ENCODE measurements around the gene ANP32A. TPM values are rescaled to one million over a fixed set of nuclear protein-coding genes. Genes with fewer than 3 reads are reported as not detected.

The ANP32A gene
- total RNA-seq, 2 experiments from 2014 or later = 55.1 to 57.3 TPM

GRCh38 chr15:68749365-68749764 lies 71.3 kb downstream of the ANP32A start:
- Histone ChIP-seq H3K4me3 (ENCODE audit: low read length) (no peak overlapping the region), H3K27ac (ENCODE audit: low read depth in 1 of 2, low read length in 2 of 2) (no peak overlapping the region), H3K27me3 (ENCODE audit: control insufficient read depth in 1 of 2, insufficient read depth in 2 of 2, low read length in 2 of 2) (no peaks in the 10 kb centered on the region), H3K9me3 (ENCODE audit: control insufficient read depth in 1 of 2, insufficient read depth in 1 of 2, low read length in 2 of 2) (peaks cover 0 to 4% of the 10 kb centered on the region in 2 experiments), H3K4me1 (ENCODE audit: insufficient read depth, low read length) (no peaks in the 10 kb centered on the region), H3K36me3 (ENCODE audit: insufficient read depth, low read length) (no peaks in the 10 kb centered on the region)
- no peak for DNase-seq
- H3K4me1 Mint-ChIP-seq (ENCODE audit: low read depth) = no peaks in the 10 kb centered on the region
- no peaks in the 10 kb centered on the region for H3K27me3 Mint-ChIP-seq
- H3K9me3 Mint-ChIP-seq = peaks cover 3% of the 10 kb centered on the region
- CTCF ChIA-PET = no interaction called here
- TF ChIP-seq, protein P1, sequence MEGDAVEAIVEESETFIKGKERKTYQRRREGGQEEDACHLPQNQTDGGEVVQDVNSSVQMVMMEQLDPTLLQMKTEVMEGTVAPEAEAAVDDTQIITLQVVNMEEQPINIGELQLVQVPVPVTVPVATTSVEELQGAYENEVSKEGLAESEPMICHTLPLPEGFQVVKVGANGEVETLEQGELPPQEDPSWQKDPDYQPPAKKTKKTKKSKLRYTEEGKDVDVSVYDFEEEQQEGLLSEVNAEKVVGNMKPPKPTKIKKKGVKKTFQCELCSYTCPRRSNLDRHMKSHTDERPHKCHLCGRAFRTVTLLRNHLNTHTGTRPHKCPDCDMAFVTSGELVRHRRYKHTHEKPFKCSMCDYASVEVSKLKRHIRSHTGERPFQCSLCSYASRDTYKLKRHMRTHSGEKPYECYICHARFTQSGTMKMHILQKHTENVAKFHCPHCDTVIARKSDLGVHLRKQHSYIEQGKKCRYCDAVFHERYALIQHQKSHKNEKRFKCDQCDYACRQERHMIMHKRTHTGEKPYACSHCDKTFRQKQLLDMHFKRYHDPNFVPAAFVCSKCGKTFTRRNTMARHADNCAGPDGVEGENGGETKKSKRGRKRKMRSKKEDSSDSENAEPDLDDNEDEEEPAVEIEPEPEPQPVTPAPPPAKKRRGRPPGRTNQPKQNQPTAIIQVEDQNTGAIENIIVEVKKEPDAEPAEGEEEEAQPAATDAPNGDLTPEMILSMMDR (IDR thresholded peaks at IDR 0.05) = no peak
- no peak for ATAC-seq (ENCODE audit: poor library complexity)
- no peak overlapping the region for H3K27ac Mint-ChIP-seq
- intact Hi-C loops (cut with DNase I, micrococcal nuclease) = no loop called here
- POLR2A ChIA-PET = no interaction called here
- no peak overlapping the region for H3K4me3 Mint-ChIP-seq
- no peaks in the 10 kb centered on the region for H3K36me3 Mint-ChIP-seq (ENCODE audit: low read depth)

GRCh38 chr15:68743256-68743655 lies 77.4 kb downstream of the ANP32A start:
- Mint-ChIP-seq H3K27me3 (peaks cover 9% of the 10 kb centered on the region), H3K4me1 (ENCODE audit: low read depth) (no peaks in the 10 kb centered on the region), H3K4me3 (no peak overlapping the region), H3K9me3 (no peaks in the 10 kb centered on the region), H3K27ac (no peak overlapping the region), H3K36me3 (ENCODE audit: low read depth) (no peaks in the 10 kb centered on the region)
- ChIA-PET CTCF (no interaction called here), POLR2A (no interaction called here)
- H3K4me1 ChIP-seq (ENCODE audit: insufficient read depth, low read length) = no peaks in the 10 kb centered on the region
- DNase-seq (no peak), ATAC-seq (ENCODE audit: poor library complexity) (no peak)
- H3K27me3 ChIP-seq (ENCODE audit: control insufficient read depth in 1 of 2, insufficient read depth in 2 of 2, low read length in 2 of 2) = no peaks in the 10 kb centered on the region
- no peak overlapping the region for H3K27ac ChIP-seq (ENCODE audit: low read depth in 1 of 2, low read length in 2 of 2)
- TF ChIP-seq, protein P1 (IDR thresholded peaks at IDR 0.05) = no peak
- H3K9me3 ChIP-seq (ENCODE audit: control insufficient read depth in 1 of 2, insufficient read depth in 1 of 2, low read length in 2 of 2) = no peaks in the 10 kb centered on the region
- intact Hi-C loops (cut with DNase I, micrococcal nuclease) = no loop called here
- no peak overlapping the region for H3K4me3 ChIP-seq (ENCODE audit: low read length)
- no peaks in the 10 kb centered on the region for H3K36me3 ChIP-seq (ENCODE audit: insufficient read depth, low read length)

DNA sequence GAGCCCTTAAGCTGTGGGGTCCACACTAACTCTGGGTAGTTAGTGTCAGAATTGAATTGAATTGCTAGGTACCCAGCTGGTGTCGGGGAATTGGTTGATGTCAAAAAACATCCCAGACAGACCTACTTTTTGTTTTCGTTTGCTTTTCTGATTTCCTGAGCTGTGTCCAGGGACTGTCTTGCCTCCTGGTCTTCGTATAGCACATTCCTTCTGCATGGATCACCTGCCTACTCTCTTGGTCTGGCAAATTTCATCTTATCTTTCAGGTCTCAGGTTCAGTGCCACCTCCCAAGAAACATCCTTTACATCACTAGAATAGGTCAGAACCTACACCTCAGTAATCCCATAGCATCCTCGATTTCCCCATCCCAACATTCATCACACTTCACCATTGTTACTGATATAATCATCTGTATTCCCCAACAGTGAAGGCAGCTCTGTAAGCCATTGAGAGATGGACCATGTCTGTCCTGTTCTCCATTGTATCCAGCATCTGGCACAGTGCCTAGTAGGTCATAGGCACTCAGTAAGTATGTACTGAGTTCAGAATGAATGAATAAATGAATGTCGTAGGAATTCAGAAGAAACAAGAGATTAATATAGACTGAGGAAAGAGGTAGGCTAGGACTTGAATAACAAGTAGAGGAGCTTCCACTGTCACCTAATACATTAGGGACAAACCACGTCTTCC lies 81.2 kb downstream of the ANP32A start:
- Mint-ChIP-seq H3K9me3 (no peaks in the 10 kb centered on the region), H3K4me3 (no peak overlapping the region), H3K4me1 (ENCODE audit: low read depth) (no peaks in the 10 kb centered on the region), H3K36me3 (ENCODE audit: low read depth) (no peaks in the 10 kb centered on the region), H3K27ac (no peak overlapping the region), H3K27me3 (peaks cover 9% of the 10 kb centered on the region)
- Histone ChIP-seq H3K27ac (ENCODE audit: low read depth in 1 of 2, low read length in 2 of 2) (no peak overlapping the region), H3K4me3 (ENCODE audit: low read length) (no peak overlapping the region), H3K9me3 (ENCODE audit: control insufficient read depth in 1 of 2, insufficient read depth in 1 of 2, low read length in 2 of 2) (no peaks in the 10 kb centered on the region), H3K4me1 (ENCODE audit: insufficient read depth, low read length) (no peaks in the 10 kb centered on the region), H3K27me3 (ENCODE audit: control insufficient read depth in 1 of 2, insufficient read depth in 2 of 2, low read length in 2 of 2) (no peaks in the 10 kb centered on the region), H3K36me3 (ENCODE audit: insufficient read depth, low read length) (no peaks in the 10 kb centered on the region)
- no peak for DNase-seq
- intact Hi-C loops (cut with DNase I, micrococcal nuclease) = no loop called here
- POLR2A ChIA-PET = no interaction called here
- ATAC-seq (ENCODE audit: poor library complexity) = no peak
- CTCF ChIA-PET = interaction anchor here (0.6 kb wide), 1 partner anchor 10 kb away, joined by 3 read pairs; no protein-coding TSS in a partner anchor
- TF ChIP-seq, protein P1 (IDR thresholded peaks at IDR 0.05) = no peak
